GM18517 (cell line): ENCODE data around the gene APBB2.

ENCODE experiments used
- ATAC-seq: cut with Tn5 transposase; IDR thresholded peaks from one replicate; pipeline ENCODE4 v1.9.1; 2021; ENCODE audit warnings: mild to moderate bottlenecking, moderate library complexity; ENCODE audit not compliant: unreplicated experiment

The APBB2 gene

DNA sequence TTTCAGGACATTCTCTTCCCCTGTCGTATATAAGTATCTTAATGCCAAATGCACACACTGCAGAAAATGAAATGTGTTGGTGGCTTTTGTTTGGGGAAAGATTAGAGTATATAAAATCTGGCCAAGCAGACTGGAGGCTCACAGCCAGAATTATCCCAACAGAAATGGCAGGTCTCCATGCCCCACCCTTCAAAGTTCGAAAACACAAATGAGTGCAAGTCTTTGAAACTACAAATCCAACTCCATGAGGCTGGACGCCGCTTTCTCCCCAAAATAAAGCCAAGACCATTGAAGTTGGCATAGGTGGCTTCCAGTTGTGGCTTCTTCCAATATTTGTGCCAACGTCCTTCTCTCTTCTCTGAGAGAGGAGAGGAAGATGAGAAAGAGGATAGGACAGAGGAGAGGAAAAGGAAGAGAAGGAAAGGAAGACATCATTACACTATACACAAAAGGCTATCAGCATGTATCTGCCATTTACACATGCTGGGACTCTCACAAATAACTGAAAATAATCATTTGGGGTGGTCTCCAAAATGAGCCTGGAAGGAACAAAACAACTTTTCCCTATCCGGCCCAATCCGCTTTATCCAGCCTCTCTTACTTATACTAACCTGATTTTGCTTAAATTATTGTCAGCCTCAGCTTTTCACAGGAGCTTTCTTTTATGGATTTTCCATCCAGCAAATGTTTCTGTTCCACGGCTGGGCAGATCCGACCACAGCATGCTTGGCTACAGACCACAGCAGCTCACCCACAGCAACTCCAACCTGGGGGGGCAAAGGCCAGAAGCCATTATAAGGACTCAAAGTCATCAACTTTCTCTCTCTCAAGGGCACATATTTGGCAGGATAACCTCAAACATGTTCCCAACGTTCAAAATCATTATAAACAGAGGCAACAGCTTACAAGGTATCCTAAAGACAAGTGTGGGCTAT lies 71.7 kb downstream of the APBB2 start:
- ATAC-seq: no peak

DNA sequence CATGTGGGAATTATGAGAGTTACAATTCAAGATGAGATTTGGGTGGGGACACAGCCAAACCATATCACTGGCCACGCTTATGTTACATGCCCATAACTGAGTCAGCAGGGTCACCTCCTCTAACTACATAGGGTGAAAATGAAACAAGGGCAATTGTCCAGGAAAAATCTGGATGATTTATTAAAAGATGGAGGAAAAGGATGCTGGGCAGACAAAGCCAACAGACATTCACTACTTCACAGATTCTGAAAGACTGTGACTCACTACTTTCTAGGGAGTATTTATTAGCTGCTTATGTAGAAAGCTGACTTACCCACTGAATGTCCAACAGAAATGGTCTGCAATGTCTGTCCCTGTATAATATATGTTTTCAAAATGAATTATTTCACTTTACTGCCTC lies 72.4 kb downstream of the APBB2 start:
- no peak for ATAC-seq

DNA sequence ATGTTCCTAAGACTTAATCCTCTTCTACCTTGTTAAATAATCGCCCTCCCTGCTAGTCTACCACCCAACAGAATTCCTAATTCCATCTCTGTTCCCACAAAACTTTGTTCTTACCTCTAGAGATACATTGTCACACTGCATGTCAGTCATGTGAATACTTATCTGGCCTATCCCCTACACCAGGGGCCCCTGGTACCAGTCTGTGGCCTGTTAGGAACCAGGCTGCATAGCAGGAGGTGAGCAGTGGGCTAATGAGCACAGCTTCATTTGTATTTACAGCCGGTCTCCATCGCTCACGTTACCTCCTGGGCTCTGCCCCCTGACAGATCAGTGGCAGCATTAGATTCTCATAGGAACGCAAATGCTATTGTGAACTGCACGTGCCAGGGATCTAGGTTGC lies 73.9 kb downstream of the APBB2 start:
- no peak for ATAC-seq

DNA sequence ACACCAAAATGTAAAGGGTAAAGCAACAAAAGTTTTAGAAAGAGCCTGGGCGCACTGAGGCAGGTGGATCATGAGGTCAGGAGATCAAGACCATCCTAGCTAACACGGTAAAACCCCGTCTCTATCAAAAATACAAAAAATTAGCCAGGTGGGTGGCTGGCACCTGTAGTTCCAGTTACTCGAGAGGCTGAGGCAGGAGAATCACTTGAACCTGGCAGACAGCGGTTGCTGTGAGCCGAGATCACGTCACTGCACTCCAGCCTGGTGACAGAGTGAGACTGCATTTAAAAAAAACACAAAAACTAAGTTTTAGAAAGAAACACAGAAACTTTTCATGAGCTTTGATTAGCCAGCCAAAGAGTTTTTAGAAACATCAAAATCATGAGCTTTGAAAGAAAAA lies 76.5 kb downstream of the APBB2 start:
- ATAC-seq: no peak

DNA sequence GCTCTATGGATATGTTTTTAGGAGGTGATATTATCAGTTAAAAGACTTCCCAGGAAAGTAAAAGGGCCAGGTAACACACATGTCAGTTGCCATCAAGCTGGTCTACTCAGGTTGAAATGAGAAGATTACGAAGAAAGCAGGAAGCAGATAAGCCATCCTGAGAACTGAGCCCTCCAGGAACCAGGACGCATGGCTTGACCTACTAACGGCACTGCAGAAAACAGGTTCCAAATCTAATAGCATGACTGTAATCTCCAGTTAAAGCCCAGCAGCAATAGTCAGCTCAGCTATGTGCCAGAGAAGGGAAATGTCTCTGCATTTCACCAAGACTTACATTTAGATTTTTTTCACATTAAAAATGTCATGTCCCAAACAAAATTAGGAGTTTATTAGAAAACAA lies 77.9 kb downstream of the APBB2 start:
- no peak for ATAC-seq

DNA sequence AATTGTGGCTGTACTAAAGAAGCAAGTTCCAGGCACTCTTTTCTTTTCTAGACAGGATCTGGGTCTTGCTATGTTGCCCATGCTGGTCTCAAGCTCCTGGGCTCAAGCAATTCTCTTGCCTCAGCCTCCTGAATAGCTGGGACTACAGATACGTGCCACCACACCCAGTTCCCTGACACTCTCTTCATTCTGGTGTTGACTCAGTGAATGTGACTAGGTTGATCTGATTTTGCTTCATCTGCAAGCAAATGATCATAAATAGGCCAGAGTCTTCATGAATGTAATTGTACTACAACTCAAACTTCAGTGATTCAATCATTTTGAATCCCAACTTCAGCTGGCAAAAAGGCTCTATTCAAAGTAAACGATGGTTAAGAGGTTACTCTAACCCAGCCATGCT lies 78.5 kb downstream of the APBB2 start:
- ATAC-seq: no peak

DNA sequence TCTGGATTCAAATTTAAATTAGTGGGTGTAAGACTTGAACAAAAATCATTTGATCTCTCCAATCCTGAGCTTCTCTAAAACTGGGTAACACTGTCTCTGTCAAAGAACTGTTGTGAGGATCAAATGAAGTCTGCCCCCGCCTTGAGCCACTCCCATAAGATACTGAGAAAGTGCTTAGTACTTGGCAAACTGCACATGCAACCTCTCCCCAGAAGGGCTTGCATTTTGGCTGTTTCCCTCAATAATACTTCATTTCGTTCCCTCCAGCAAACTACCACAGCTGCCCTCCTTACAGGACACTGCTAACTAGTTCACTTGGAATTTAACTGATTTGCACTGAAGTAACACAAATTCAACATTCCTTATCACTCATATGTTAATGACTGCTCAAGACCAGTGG lies 79.8 kb downstream of the APBB2 start:
- ATAC-seq: no peak

DNA sequence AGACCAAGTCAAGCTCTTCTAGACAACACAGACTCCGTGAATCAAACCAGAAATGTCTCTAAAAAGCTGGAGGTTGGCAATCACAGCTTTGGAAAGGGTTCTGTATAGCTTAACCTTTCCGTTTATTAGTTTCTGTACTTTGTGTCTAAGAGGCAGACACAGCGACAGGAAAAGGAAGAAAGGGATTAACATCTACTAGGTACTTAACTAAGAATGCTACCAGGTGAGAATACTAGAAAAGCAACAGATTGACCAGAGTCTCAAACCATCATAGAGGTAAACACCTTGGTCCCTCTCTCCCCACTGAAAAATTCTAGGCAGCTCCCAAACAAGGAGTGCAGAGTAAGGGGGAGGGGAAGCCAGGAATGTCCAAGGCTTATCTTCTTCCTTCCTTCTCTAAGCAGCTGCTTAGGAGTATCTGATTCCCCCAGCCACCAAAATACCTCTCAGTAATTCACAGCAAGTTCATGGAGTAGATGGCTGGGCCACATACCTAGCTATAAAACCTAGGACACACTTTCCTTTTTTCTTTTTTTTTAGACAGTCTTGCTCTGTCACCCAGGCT lies 80.8 kb downstream of the APBB2 start:
- ATAC-seq: no peak

DNA sequence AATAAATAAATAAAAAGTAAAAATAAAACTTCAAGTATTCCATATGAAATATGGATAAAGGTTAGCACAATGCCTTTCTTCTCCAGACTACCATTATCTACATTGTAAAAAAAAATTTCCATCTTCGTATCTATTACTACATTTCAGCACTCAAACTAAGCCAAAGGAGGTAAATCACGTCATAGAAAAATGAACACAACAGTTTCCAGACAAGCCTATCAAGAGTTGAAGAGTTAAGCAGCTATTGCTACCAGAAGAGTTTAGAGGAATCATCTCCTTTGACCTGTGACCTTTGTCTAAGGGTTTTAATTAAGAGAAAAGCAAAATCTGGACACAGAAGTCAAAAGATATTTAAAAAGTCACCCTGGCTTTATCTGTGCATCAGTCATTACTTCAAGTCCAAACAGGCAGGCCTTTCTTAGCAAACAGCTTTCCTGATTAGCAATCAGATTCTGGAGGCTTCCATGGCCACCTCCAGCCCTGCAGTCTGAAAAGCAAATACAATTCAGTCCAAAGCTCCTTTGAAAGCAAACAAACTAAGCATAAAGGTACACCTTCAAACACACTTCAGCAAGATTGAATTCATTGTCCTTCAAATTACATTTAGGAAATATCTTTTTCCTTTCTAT lies 82.2 kb downstream of the APBB2 start:
- no peak for ATAC-seq

DNA sequence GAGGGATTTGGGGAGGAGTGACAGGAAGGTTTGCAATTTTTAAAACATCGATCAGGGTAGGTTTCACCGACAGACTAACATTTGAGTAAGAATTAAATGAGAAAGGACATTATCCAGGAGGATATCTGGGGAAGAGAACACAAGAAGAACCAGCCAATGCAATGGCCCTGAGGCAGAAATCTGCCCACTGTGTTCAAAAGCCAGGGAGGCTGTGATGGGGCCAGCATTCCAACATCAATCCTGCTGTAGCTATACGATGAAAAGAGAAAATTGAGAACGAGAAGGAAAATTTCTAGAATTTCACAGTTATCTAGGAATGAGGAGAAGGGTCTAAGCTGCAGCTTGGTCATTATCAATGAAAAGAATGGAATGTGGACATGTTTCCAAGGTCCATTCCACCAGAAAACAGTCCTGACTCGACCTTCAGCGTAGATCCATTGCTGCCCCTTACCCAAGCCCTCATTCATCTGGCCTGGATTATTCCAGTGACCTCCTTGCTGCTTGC lies 84.4 kb downstream of the APBB2 start:
- no peak for ATAC-seq

DNA sequence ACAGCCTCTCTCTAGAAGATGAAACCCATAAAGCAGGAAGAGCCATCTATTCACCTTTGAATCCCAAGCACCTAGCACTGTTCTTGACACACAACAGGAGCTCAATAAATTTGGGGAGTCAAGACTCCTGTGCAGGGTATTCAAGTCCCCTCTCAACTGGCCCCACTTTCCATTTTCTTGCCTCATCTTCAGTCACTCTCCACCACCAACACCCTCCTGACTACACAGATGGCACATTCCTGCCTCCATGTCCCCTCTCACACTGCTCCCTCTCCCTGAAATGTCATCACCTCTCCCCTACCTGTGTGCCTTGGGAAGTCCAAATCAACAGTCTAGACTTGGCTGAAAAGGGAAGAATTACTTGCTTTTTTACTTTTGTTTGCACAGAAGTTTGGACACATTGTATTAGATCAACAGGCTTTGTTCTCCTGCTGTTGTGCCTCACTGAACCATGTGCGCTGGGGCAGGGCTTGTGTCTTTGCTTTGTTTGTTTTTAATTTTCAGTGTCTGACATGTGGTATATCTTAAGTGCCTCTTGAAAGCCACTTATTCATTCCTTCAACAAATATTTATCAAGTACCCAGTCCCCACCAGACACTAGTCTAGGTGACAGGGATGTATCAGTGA lies 85.1 kb downstream of the APBB2 start:
- ATAC-seq: no peak

DNA sequence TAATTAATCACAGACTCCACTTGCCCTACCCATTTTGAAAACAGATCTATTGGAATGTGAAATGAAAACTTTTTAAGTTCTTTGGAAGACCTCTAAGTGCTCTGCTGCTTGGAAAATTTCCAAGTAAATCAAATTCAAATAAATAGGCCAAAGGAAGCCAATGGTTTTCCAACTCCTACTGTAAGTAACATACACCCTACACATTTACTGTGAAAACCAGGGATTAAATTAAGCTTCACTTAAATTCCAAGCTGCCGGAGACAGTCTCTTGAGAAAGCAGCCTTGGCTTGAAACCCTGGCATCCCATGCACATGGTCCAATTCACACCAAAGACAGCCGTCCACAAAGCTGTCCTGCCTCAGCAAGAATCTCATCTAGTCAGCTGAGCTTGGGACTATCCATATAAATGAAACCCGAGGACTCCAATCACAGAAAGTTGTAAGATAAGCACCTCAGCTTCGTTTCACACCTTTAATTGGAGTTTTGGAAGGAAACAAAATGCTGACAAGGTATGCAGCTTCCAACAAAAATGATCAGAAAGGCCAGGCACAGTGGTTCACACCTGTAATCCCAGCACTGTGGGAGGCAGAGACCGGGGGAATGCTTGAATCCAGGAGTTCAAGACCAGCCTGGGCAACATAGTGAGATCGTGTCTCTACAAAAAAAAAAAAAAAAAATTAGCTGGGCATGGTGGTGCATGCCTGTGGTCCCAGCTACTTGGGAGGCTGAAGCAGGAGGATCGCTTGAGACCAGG lies 88.6 kb downstream of the APBB2 start:
- no peak for ATAC-seq

DNA sequence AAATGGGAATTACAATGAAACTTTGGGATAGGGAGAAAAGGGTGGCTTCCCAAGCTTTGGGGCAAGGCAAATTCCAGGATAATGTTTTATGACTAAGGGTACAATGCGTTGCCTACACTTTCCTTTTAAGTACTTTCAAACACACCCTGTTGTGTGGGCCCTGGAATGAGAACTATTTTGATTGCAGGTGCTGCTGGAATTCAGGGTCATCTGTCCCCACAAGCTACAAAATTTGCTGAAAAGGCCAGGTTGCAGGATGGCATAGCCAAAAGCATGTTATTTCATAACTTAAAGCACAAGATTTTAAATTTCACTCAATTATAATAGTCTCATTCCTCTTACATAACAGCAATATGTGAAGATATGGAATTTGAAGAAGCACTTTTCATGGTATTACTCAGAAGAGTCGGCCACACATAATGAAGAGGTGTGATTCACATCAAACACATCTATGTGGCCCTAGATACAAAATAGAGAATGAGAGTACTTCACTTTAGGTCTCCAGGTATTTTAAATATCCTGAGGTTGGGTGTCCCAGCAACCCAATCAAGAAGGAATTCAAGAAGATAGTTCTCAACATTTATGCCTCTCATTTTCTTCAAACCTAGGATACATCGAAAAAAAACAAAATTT lies 89.3 kb downstream of the APBB2 start:
- no peak for ATAC-seq

DNA sequence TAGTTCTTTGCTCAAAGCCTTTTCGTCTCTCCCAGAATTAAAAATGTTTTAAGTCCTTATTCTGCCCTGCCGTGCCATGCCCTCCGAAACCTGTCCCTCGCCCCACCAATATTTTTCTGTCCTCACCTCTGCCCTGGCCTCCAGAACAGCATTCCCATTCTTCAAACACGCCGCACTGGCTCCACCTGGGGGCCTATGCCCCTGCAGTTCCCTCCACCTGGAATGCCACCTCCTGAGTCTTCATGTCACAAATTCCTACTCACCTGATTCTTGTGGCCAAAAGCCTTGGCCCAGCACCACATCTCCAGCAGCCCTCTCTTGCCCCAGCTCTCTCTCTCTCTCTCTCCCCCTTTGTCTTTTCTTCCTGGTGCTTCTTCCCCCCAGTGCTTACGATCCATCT lies 91.6 kb downstream of the APBB2 start:
- no peak for ATAC-seq

DNA sequence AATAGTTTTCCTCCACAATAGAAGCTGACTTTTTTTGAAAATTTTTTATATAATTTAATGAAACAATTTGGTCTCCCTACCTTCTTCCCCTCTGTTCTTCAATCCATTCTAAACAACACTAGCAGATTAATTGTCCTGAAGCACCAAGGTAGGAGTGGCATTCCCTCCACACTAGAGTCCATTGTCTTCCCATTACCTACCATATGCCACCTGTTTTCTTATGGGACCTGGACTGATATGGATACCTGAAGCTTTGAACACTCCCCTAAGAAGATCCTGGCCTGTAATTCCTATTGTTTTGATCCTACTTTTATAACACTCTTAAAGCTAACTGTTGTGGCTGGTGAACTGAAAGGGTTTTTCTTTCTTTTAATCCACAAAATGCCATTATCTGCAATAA lies 92.0 kb downstream of the APBB2 start:
- no peak for ATAC-seq

DNA sequence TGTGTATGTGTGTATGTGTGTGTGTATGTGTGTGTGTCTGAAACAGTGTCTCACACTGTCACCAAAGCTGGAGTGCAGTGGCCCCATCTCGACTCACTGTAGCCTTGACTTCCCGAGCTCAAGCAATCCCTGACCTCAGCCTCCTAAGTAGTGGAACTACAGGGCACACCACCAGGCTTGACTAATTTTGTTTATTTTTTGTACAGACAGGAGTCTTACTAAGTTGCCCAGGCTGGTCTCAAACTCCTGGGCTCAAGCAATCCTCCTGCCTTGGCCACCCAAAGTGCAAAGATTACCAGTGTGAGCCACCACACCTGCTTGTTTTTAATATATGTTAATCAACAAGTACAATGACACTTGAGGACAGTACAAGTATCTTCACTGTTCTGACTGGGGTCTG lies 92.4 kb downstream of the APBB2 start:
- ATAC-seq: no peak

DNA sequence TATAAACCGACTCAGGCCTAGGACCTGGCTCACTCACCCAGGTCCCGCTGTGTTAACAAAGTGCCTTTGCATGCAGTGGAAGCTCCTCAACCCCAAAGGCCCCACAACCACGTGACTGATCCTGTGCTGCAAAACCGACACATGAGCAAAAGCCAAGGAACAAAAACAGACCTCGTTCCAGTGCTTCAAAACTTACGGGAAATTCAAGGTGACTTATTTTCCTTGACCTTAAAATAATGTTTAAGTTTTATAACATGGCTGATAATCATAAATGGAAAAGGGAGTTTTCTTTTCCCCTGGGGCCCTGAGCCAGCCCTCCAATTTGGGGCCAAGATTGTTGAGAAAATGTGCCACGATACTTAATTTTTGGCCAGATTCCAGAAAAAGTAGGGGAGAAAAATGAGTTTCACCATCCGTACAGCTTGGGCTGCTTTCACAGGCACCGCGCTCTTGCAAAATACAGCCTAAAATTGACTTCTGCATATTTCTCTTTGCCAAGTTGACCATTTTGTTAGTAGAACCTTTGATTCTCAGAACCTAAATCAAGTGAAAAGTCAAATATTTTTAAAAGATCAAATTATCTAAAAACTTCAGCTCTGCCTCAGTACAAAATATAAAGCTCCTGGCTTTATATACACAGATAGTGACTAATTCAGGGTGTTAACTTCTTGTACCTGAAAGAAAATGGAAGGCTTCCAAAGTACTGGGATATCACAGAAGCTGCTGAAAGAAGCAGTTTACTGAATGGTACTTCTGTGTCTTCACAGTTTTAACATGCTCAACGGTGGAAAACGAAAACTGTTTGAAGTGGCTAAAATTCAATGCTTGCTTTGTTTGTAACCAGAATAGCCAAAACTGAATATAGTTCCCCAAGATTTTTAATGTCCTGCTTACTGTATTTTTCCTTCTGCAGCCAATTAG lies 93.8 kb downstream of the APBB2 start:
- no peak for ATAC-seq

DNA sequence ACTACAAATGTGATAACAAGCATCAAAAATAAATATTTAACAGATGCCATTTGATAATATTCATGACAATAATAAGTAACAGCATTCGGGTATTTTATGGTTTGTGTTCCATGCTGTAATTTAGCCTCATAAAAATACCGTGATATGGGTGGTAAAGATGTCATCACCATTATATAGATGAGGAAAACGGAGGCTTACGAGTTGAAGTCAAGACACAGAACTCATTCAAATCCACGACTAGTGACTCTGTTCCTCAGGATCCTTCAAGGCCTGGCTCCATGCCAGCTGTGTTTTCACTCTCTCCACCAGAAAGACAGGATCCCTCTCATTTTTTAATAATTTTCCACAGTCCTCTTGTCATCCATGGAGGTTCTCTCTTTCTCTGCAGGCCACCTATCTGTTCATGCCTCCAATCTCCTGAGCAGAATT lies 94.5 kb downstream of the APBB2 start:
- no peak for ATAC-seq

DNA sequence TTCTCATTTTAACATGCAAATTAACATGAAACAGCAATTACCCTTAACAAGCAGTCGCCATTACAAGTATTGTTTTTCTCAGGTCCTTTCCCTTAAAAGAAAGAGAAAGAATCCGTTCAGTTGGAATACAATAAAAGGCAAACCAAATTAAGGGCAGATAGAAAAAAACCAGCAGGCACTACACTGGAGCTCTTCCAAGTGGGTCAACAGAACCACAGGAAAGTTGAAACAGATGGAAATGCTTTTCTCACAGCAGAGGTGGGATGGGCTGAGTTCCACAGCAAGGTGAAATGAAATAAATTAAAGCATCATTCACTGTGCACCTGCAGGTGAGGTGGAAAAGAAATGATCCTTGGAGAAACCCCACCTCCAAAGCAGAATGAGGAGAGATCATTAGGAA lies 102.6 kb downstream of the APBB2 start:
- ATAC-seq: no peak
